Tibial nerve (tissue), 4 donors: ENCODE measurements around the gene TIRAP.

Experiments
- EP300 ChIP-seq, 2 donors: sonication (generic); formaldehyde crosslinking; IDR thresholded peaks; one replicate each; pipeline ENCODE4 v1.6.1; 2017; ENCODE audit warnings: antibody characterized with exemption in 2 of 2, mild to moderate bottlenecking in 1 of 2
- POLR2A ChIP-seq, 2 donors: fragments of 450-650 bp; IDR thresholded peaks; one replicate each; pipeline ENCODE4 v1.6.1; 2017; ENCODE audit warnings: antibody characterized with exemption in 2 of 2, mild to moderate bottlenecking in 2 of 2, moderate library complexity in 2 of 2
- TF ChIP-seq, protein P1 (sequence below), 5 experiments: fragments of 200-600 bp in 3 of 5; fragments of 450-650 bp in 2 of 5; sonication (generic) in 3 of 5; IDR thresholded peaks; one replicate each; pipeline ENCODE4 v1.5.1; 2016 to 2019; ENCODE audit warnings: antibody characterized with exemption in 5 of 5, mild to moderate bottlenecking in 3 of 5, moderate library complexity in 2 of 5

DNA sequence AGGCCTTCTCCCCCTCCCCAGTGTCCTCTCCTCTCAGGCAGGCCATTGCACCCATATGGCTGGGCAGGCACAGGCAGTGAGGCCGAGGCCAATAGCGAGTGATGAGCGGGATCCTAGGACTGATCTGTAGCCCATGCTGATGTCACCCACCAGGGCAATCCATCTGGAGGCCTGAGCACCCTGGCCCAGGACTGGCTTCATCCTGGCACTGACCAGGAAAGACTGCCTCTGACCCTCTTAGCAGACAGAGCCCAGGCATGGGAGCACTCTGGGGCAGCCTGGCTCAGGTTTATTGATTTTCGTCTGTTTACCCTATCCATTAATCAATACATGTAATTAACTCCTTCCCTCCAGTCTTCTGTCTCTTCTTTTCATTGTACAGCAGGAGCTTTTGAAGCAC lies 5.1 kb upstream of the TIRAP start:
- TF ChIP-seq, protein P1, sequence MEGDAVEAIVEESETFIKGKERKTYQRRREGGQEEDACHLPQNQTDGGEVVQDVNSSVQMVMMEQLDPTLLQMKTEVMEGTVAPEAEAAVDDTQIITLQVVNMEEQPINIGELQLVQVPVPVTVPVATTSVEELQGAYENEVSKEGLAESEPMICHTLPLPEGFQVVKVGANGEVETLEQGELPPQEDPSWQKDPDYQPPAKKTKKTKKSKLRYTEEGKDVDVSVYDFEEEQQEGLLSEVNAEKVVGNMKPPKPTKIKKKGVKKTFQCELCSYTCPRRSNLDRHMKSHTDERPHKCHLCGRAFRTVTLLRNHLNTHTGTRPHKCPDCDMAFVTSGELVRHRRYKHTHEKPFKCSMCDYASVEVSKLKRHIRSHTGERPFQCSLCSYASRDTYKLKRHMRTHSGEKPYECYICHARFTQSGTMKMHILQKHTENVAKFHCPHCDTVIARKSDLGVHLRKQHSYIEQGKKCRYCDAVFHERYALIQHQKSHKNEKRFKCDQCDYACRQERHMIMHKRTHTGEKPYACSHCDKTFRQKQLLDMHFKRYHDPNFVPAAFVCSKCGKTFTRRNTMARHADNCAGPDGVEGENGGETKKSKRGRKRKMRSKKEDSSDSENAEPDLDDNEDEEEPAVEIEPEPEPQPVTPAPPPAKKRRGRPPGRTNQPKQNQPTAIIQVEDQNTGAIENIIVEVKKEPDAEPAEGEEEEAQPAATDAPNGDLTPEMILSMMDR (IDR thresholded peaks at IDR 0.05), result no peak
- TF ChIP-seq POLR2A (IDR thresholded peaks at IDR 0.05) (no peak), EP300 (IDR thresholded peaks at IDR 0.05) (no peak)
